K562 (cell line): ENCODE results near the gene FAM53A. TPM values are rescaled to one million over a fixed set of nuclear protein-coding genes. Genes with fewer than 3 reads are reported as not detected.

Source experiments
- BHLHE40 ChIP-seq: IDR thresholded peaks from 2 replicates; pipeline ENCODE4 v1.6.1; 2011; ENCODE audit warnings: low read length, improper control_type of control experiment
- CEBPB ChIP-seq: fragments of 450-650 bp; IDR thresholded peaks from 2 replicates; pipeline ENCODE4 v1.6.1; 2016; ENCODE audit warnings: missing genetic modification characterization, missing compliant biosample characterization
- CUX1 ChIP-seq: fragments of 200-800 bp; sonication (Bioruptor generic); IDR thresholded peaks from 2 replicates; pipeline ENCODE4 v1.6.1; 2016; ENCODE audit warnings: missing genetic modification characterization, missing compliant biosample characterization
- DACH1 ChIP-seq: fragments of 450-650 bp; IDR thresholded peaks from 2 replicates; pipeline ENCODE4 v1.6.1; 2018; ENCODE audit not compliant: partially characterized antibody
- FOXJ3 ChIP-seq: sonication (generic); formaldehyde crosslinking; IDR thresholded peaks from 2 replicates; pipeline ENCODE4 v1.4.0; 2020; ENCODE audit warnings: mild to moderate bottlenecking, missing genetic modification reagents
- GATAD2A ChIP-seq: fragments of 450-650 bp; IDR thresholded peaks from 2 replicates; pipeline ENCODE4 v1.6.1; 2017
- HMGN3 ChIP-seq: IDR thresholded peaks from 2 replicates; pipeline ENCODE4 v1.6.1; 2011; ENCODE audit warnings: borderline replicate concordance, low read depth, mild to moderate bottlenecking, mixed read lengths, low read length; ENCODE audit not compliant: insufficient read length; ENCODE audit errors: extremely low read depth
- HSF4 ChIP-seq: fragments of 250-450 bp; sonication (Bioruptor Pico); IDR thresholded peaks from 2 replicates; pipeline ENCODE4 v2.1.2; 2022; ENCODE audit warnings: mild to moderate bottlenecking, moderate library complexity, borderline replicate concordance
- IRF1 ChIP-seq: sonication (generic); formaldehyde crosslinking; IDR thresholded peaks from 2 replicates; pipeline ENCODE4 v1.8.0; 2022; ENCODE audit warnings: missing genetic modification reagents, mild to moderate bottlenecking, borderline replicate concordance
- LARP7 ChIP-seq: fragments of 450-650 bp; IDR thresholded peaks from 2 replicates; pipeline ENCODE4 v1.6.1; 2016
- MECOM ChIP-seq: fragments of 250-450 bp; sonication (Bioruptor Pico); IDR thresholded peaks from 2 replicates; pipeline ENCODE4 v1.8.0; 2022; ENCODE audit warnings: inconsistent platforms
- MEF2A ChIP-seq: IDR thresholded peaks from 2 replicates; pipeline ENCODE4 v1.6.1; 2011; ENCODE audit warnings: low read depth, mild to moderate bottlenecking, low read length, moderate library complexity; ENCODE audit not compliant: control insufficient read depth
- NFIC ChIP-seq: fragments of 450-650 bp; IDR thresholded peaks from 2 replicates; pipeline ENCODE4 v1.6.1; 2017; ENCODE audit warnings: mild to moderate bottlenecking, inconsistent platforms
- RFX7 ChIP-seq: fragments of 250-450 bp; sonication (Bioruptor Pico); IDR thresholded peaks from 2 replicates; pipeline ENCODE4 v1.5.1; 2021; ENCODE audit warnings: mild to moderate bottlenecking
- SIX5 ChIP-seq, 2 experiments: IDR thresholded peaks; 2 replicates each; pipeline ENCODE4 v1.6.1; 2011; ENCODE audit warnings: low read length in 2 of 2, borderline replicate concordance in 1 of 2, low read depth in 1 of 2, mild to moderate bottlenecking in 1 of 2, moderate library complexity in 1 of 2; ENCODE audit not compliant: insufficient read depth in 1 of 2
- SLC30A9 ChIP-seq: fragments of 250-450 bp; sonication (Bioruptor Pico); IDR thresholded peaks from 2 replicates; pipeline ENCODE4 v1.8.0; 2022; ENCODE audit warnings: mild to moderate bottlenecking, moderate library complexity
- SMAD4 ChIP-seq: fragments of 250-450 bp; sonication (Bioruptor Pico); conservative IDR thresholded peaks from 2 replicates; pipeline ENCODE4 v1.8.0; 2021; ENCODE audit warnings: inconsistent platforms, mild to moderate bottlenecking, moderate library complexity
- SMC3 ChIP-seq: conservative IDR thresholded peaks from 2 replicates; pipeline ENCODE4 v1.6.1; 2011; ENCODE audit warnings: low read depth, low read length, improper control_type of control experiment; ENCODE audit not compliant: insufficient read depth
- SREBF1 ChIP-seq: fragments of 150-350 bp; IDR thresholded peaks from 2 replicates; pipeline ENCODE4 v1.6.1; 2014; ENCODE audit warnings: antibody characterized with exemption, low read depth, low read length, borderline replicate concordance
- SRSF7 ChIP-seq: fragments of 200-400 bp; formaldehyde crosslinking; optimal IDR thresholded peaks from 2 replicates; pipeline ENCODE3; 2017; ENCODE audit warnings: mild to moderate bottlenecking, low read depth, low read length
- polyA plus RNA-seq, 8 experiments: library from polyadenylated mRNA; depleted of rRNA in 4 of 8; stranded (reverse) in 5 of 8; unstranded in 3 of 8; fragments of >200 nt; fragmentation: Nextera tagmentation in 2 of 8; fragmentation: Illumina TruSeq in 1 of 8; extraction: Ambion mirVana in 2 of 8; extraction: Trizol in 1 of 8; gene quantifications; 2 replicates each; pipeline versions ENCODE4 v1.2.1 to v1.2.3, GENCODE V29; 2011 to 2014; ENCODE audit warnings: inconsistent platforms in 1 of 8, missing spikeins in 1 of 8
- total RNA-seq, 7 experiments: library from RNA; depleted of rRNA in 6 of 7; stranded (reverse); fragments of >200 nt in 6 of 7; fragmentation: Illumina TruSeq in 2 of 7; extraction: Trizol in 2 of 7; gene quantifications; 2 replicates each; pipeline versions ENCODE4 v1.2.1 to v1.2.3, GENCODE V29; 2011 to 2021; ENCODE audit warnings: low replicate concordance in 1 of 7
- TF ChIP-seq, protein P1 (sequence below): IDR thresholded peaks from 3 replicates; pipeline ENCODE4 v1.6.1; 2011; ENCODE audit warnings: borderline replicate concordance, mild to moderate bottlenecking; ENCODE audit not compliant: insufficient read length, insufficient read depth

FAM53A gene
- total and polyA plus RNA-seq, 9 of the 15 experiments (the other 6 are each of a cell fraction or from before 2014, with no cell fraction given): 0.53 to 2.7 (median 1.4) TPM; not detected in 2

DNA sequence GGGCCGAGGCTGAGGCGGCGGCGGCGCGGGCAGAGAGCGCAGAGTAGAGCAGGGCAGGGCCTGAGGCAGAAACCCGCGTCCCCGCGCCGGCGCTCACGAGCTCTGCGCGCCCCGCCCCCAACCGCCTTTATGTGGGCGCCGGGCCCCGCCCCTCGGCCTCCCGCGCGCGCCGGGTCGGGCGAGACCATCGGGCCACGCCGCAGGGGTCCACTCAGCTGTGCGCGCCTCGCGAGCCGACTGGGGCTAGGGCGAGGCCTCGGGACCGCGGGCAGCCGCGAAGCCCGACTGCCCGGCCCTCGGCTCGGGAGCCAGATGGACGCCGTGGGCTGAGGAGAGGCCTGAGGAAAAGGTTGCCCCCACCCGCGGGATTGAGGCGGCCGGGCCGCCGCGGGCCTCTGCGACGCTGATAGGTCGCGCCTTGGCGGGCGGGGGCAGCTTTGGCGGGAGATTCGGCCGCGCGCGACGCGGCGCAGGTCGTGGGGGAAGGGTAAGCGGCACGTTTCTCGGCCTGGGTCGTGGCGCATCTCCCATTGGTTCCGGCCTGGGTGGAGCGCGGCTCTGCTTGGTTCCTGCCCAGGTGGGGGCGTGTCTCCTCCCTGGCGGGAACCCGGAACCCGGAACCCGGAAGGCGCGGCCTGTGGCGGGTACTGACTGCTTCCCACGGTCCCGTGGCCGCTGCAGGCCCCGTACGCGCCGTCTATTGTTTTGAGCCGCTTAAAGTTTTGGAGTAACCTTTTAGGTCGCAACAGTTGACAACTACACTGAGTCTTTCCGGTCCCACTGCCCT lies 28.3 kb upstream of the FAM53A start, which contains the start of gene SLBP (continued):
- peak; percentile 91 for TF ChIP-seq SMAD4 (CRISPR knock-in tag)
- no peak for TF ChIP-seq SLC30A9
- TF ChIP-seq BHLHE40: peak; percentile 99
- TF ChIP-seq CUX1: no peak
- no peak; the same call in 1 of the 2 replicates for TF ChIP-seq GATAD2A
- TF ChIP-seq HMGN3: peak; percentile 90
- no peak for TF ChIP-seq HSF4 (CRISPR knock-in tag)
- TF ChIP-seq CEBPB (tag): no peak
- no peak for TF ChIP-seq RFX7 (CRISPR knock-in tag)
- peak; percentile 80 for TF ChIP-seq NFIC
- TF ChIP-seq SMC3: no peak
- TF ChIP-seq, protein P1, sequence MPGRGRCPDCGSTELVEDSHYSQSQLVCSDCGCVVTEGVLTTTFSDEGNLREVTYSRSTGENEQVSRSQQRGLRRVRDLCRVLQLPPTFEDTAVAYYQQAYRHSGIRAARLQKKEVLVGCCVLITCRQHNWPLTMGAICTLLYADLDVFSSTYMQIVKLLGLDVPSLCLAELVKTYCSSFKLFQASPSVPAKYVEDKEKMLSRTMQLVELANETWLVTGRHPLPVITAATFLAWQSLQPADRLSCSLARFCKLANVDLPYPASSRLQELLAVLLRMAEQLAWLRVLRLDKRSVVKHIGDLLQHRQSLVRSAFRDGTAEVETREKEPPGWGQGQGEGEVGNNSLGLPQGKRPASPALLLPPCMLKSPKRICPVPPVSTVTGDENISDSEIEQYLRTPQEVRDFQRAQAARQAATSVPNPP: no peak
- peak; percentile 66; the same call in 1 of the 2 replicates for TF ChIP-seq IRF1 (CRISPR knock-in tag)
- no peak for TF ChIP-seq SRSF7
- no peak for TF ChIP-seq FOXJ3 (CRISPR knock-in tag)
- no peak for TF ChIP-seq LARP7
- no peak for TF ChIP-seq MEF2A
- TF ChIP-seq MECOM (CRISPR knock-in tag): no peak
- 0 out of 2 replicates have a peak, but pooled peaks have one; percentile 43 for TF ChIP-seq SREBF1
- peak; percentile 4 to 42; a peak in 1 of 4 replicates for TF ChIP-seq SIX5 (IDR thresholded peaks at IDR 0.05; ENCODE audit: borderline replicate concordance in 1 of 2, insufficient read depth in 1 of 2, low read depth in 1 of 2, low read length in 2 of 2)
- no peak for TF ChIP-seq DACH1
